Endothelial cell of umbilical vein (primary cell): ENCODE results near the gene RASL10A. TPM values are rescaled to one million over a fixed set of nuclear protein-coding genes. Genes with fewer than 3 reads are reported as not detected.

ENCODE experiments used
- BruUV-seq: library from RNA; stranded (reverse); fragments of 400-500 nt; replicated peaks from 2 replicates; lab custom pipeline; 2021; lab: Mats Ljungman, UMichigan
- CTCF ChIA-PET: fragments of 300-600, 350-600 bp; sonication (Branson Sonifier 250); formaldehyde crosslinking; loops from one replicate; lab custom pipeline; 2021; ENCODE audit warnings: antibody characterized with exemption, inconsistent platforms; lab: Charles Lee
- POLR2A ChIA-PET: fragments of 300-600, 350-600 bp; sonication (Branson Sonifier 250); formaldehyde crosslinking; loops from one replicate; lab custom pipeline; 2021; ENCODE audit warnings: antibody characterized with exemption, inconsistent platforms; lab: Charles Lee
- DNase-seq: peaks from one replicate; pipeline ENCODE4 v3.0.0-alpha.2; 2011; ENCODE audit warnings: low read depth, low spot score
- FAIRE-seq: peaks from 2 replicates; lab custom pipeline; 2011; peaks lifted over from hg19 to GRCh38; lab: Jason Lieb, UNC
- H2AFZ ChIP-seq: 2 replicates; pipeline ENCODE4 v1.6.0; 2012; ENCODE audit warnings: low read depth, low read length, control low read depth, inconsistent platforms
- H3K27ac ChIP-seq: 2 replicates; pipeline ENCODE4 v1.5.1; 2011; ENCODE audit warnings: low read depth, mild to moderate bottlenecking, control low read depth, low read length, moderate library complexity; ENCODE audit not compliant: insufficient read depth
- H3K27me3 ChIP-seq, 2 experiments: 2 replicates each; pipeline versions ENCODE4 v1.6.0 to v1.6.1; 2011; ENCODE audit warnings: low read length in 2 of 2, mixed read lengths in 1 of 2; ENCODE audit not compliant: control insufficient read depth in 2 of 2, insufficient read depth in 2 of 2
- H3K36me3 ChIP-seq, 2 experiments: 2 replicates in 1 of 2; 3 replicates in 1 of 2; pipeline ENCODE4 v1.5.1; 2011; ENCODE audit warnings: low read length in 2 of 2, mild to moderate bottlenecking in 1 of 2, moderate library complexity in 1 of 2; ENCODE audit not compliant: control insufficient read depth in 2 of 2, insufficient read depth in 2 of 2; ENCODE audit errors: extremely low read depth in 1 of 2
- H3K4me1 ChIP-seq: 3 replicates; pipeline ENCODE4 v1.5.1; 2011; ENCODE audit warnings: mild to moderate bottlenecking, low read length; ENCODE audit not compliant: control insufficient read depth, insufficient read depth; ENCODE audit errors: extremely low read depth
- H3K4me2 ChIP-seq: 2 replicates; pipeline ENCODE4 v1.6.1; 2011; ENCODE audit warnings: low read length, control low read depth, mixed read lengths; ENCODE audit not compliant: insufficient read depth
- H3K4me3 ChIP-seq, 3 experiments: fragments of 200-600 bp in 1 of 3; sonication (generic), shearing (Covaris generic) in 1 of 3; replicated peaks in 1 of 3; 2 replicates each; pipeline ENCODE4 v1.5.1; 2011 to 2016; ENCODE audit warnings: control low read depth in 3 of 3, low read length in 3 of 3, mild to moderate bottlenecking in 2 of 3, inconsistent platforms in 1 of 3, low read depth in 1 of 3, moderate library complexity in 1 of 3; ENCODE audit not compliant: insufficient read depth in 1 of 3
- H3K79me2 ChIP-seq: 2 replicates; pipeline ENCODE4 v1.6.0; 2012; ENCODE audit warnings: low read length, inconsistent platforms; ENCODE audit not compliant: control insufficient read depth, insufficient read depth
- H3K9ac ChIP-seq: replicated peaks from 2 replicates; pipeline ENCODE3; 2011; ENCODE audit warnings: low read length, control low read depth; ENCODE audit not compliant: insufficient read depth; ENCODE audit errors: extremely low read depth
- H3K9me1 ChIP-seq: replicated peaks from 3 replicates; pipeline ENCODE4 v1.6.0; 2011; ENCODE audit warnings: mild to moderate bottlenecking, low read length; ENCODE audit not compliant: control insufficient read depth, insufficient read depth; ENCODE audit errors: extremely low read depth
- H3K9me3 ChIP-seq: replicated peaks from 2 replicates; pipeline ENCODE4 v1.5.1; 2012; ENCODE audit warnings: low read length, inconsistent platforms; ENCODE audit not compliant: control insufficient read depth, insufficient read depth
- H4K20me1 ChIP-seq: replicated peaks from 2 replicates; pipeline ENCODE3; 2011; ENCODE audit warnings: mild to moderate bottlenecking, low read length; ENCODE audit not compliant: control insufficient read depth, insufficient read depth; ENCODE audit errors: extremely low read depth
- CTCF ChIP-seq, 2 donors: IDR thresholded peaks; 1 replicate in 1 of 2; 2 replicates in 1 of 2; pipeline ENCODE4 v1.5.1; 2011; ENCODE audit warnings: low read length in 2 of 2, mild to moderate bottlenecking in 2 of 2, moderate library complexity in 2 of 2, control low read depth in 1 of 2, inconsistent platforms in 1 of 2, low read depth in 1 of 2; ENCODE audit not compliant: insufficient read depth in 1 of 2; ENCODE audit errors: extremely low read depth in 1 of 2
- FOS ChIP-seq: IDR thresholded peaks from 2 replicates; pipeline ENCODE4 v1.6.1; 2011; ENCODE audit warnings: mild to moderate bottlenecking, low read length, moderate library complexity, borderline replicate concordance; ENCODE audit not compliant: insufficient read depth
- GATA2 ChIP-seq: IDR thresholded peaks from 2 replicates; pipeline ENCODE4 v1.7.0; 2011; ENCODE audit warnings: low read depth, mild to moderate bottlenecking, moderate library complexity, mixed read lengths, low read length; ENCODE audit not compliant: insufficient read length, insufficient read depth
- MYC ChIP-seq: IDR thresholded peaks from one replicate; pipeline ENCODE4 v1.6.1; 2011; ENCODE audit warnings: mild to moderate bottlenecking, low read depth, low read length
- POLR2A ChIP-seq: IDR thresholded peaks from 2 replicates; pipeline ENCODE4 v1.6.1; 2012; ENCODE audit warnings: low read depth, mild to moderate bottlenecking, control low read depth, low read length
- POLR2AphosphoS5 ChIP-seq: IDR thresholded peaks from 2 replicates; pipeline ENCODE4 v1.6.1; 2012; ENCODE audit warnings: low read depth, mild to moderate bottlenecking, control low read depth, low read length, moderate library complexity; ENCODE audit not compliant: insufficient read depth
- dilution Hi-C: fragments of 300-500 bp; cut with MboI; formaldehyde crosslinking; loops from one replicate; pipeline ENCODE4 v1.15.0; 2019; ENCODE audit warnings: low sequenced_read_pairs; ENCODE audit not compliant: extremely low pct_ligation_motif_present
- intact Hi-C: fragments of 100-400 bp; cut with micrococcal nuclease; formaldehyde crosslinking; loops from one replicate; pipeline ENCODE4 v1.10.0; 2022
- polyA plus RNA-seq, 4 experiments: library from polyadenylated mRNA; depleted of rRNA in 3 of 4; stranded (reverse) in 3 of 4; unstranded in 1 of 4; fragments of >200 nt; gene quantifications; 2 replicates each; pipeline versions ENCODE4 v1.2.1 to v1.2.3, GENCODE V29; 2011 to 2012; ENCODE audit warnings: missing spikeins in 1 of 4
- total RNA-seq: library from RNA; stranded (reverse); gene quantifications from 2 replicates; pipeline ENCODE4 v1.2.3, GENCODE V29; 2021

The RASL10A gene
- total and polyA plus RNA-seq, 2 donors (not counting 3 experiments of a cell fraction or from before 2014, with no cell fraction given), result 1.1 to 1.9 TPM

DNA sequence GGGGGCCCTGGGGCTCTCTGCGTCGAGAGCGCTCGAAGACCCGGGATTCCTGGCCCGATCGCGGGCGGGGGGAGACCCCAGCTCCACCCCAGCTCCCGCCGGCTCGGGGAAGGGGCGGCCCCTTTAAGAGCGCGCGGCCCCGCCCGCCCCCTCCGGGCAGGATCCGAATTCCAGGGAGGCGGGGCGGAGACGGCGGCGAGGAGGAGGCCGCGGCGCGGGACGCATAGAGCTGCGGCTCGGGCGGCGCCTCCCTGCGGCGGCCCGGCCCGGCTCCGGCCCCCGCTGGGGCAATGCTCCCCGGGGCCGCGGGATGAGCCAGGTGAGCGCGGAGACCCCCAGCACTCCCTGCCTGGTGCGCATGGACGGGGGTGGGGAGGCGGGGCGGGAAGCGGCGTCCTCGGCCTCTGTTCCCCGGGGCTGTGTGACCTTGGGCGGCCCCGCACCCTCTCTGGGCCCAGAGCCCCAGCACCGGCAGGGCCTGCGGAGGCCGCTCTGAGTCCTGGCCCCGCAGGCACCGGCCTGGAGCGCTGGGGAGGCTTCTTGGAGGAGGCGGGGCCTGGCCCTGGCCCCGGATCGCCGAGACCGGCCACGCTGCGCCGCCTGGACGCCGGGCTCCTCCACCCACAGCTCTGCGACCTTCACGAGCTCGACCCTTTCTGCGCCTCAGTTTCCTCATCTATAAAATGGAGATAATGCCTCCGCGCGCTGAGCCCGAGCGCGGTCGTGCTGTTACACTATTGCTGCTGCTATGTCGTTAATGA lies 8.5 kb downstream of the RASL10A start:
- H3K4me3 ChIP-seq, result peak overlapping the region; percentile 82 to 85 (median 84)
- no peaks in the 10 kb centered on the region for H3K9me3 ChIP-seq
- H3K4me1 ChIP-seq, result peaks cover 38% of the 10 kb centered on the region
- peak; percentile 59 for FAIRE-seq
- no peaks in the 10 kb centered on the region for H4K20me1 ChIP-seq
- ChIA-PET CTCF (interaction anchor here (1.0 to 2.0 kb wide), 7 partner anchors 10 to 198 kb away, joined by 3 to 16 read pairs (median 5); no protein-coding TSS in a partner anchor), POLR2A (interaction anchor here (0.6 kb wide), 1 partner anchor 14 kb away, joined by 3 read pairs; no protein-coding TSS in a partner anchor)
- H3K9ac ChIP-seq, result peak overlapping the region; percentile 77
- peak overlapping the region; percentile 85 for H3K4me2 ChIP-seq
- no peaks in the 10 kb centered on the region for H3K9me1 ChIP-seq
- no peaks in the 10 kb centered on the region for H3K27me3 ChIP-seq
- H3K36me3 ChIP-seq, result peaks cover 0 to 3% of the 10 kb centered on the region in 2 experiments
- intact Hi-C loops, result loop anchor here (1.0 to 5.0 kb wide), 2 partner anchors 40 to 52 kb away; partner anchors contain the start of genes EWSR1 and RHBDD3
- H3K27ac ChIP-seq, result peak overlapping the region; percentile 87
- BruUV-seq, result no TSS peak
- dilution Hi-C loops, result no loop called here
- H3K79me2 ChIP-seq, result peaks cover 9% of the 10 kb centered on the region
- DNase-seq, result peak; percentile 71
- no peak for TF ChIP-seq GATA2
- no peak for TF ChIP-seq FOS
- peak in 1 of 2 donors; percentile 4 for TF ChIP-seq CTCF (IDR thresholded peaks at IDR 0.05; ENCODE audit: extremely low read depth in 1 of 2, insufficient read depth in 1 of 2, low read depth in 1 of 2, low read length in 2 of 2)
- no peak for TF ChIP-seq MYC
- peak; percentile 53 for TF ChIP-seq POLR2AphosphoS5
- peak; percentile 51 for TF ChIP-seq POLR2A
- peak overlapping the region; percentile 86 for H2AFZ ChIP-seq
